Neural progenitor cell (in vitro differentiated cells): Measurements from ENCODE around the gene UQCRQ. TPM values are rescaled to one million over a fixed set of nuclear protein-coding genes. Genes with fewer than 3 reads are reported as not detected.

Source experiments
- DNase-seq: peaks from one replicate; pipeline ENCODE4 v3.0.0-alpha.2; 2016; ENCODE audit warnings: low spot score
- H2AFZ ChIP-seq: fragments of 200-600 bp; sonication (generic); replicated peaks from 2 replicates; pipeline ENCODE4 v1.6.1; 2016; ENCODE audit warnings: antibody characterized with exemption
- H3F3A ChIP-seq: fragments of 200-600 bp; sonication (generic); 2 replicates; pipeline ENCODE4 v1.6.1; 2016; ENCODE audit warnings: antibody characterized with exemption, low read depth
- H3K27ac ChIP-seq: fragments of 200-600 bp; sonication (generic); 2 replicates; pipeline ENCODE4 v1.5.1; 2016; ENCODE audit warnings: mild to moderate bottlenecking
- H3K27me3 ChIP-seq: fragments of 200-600 bp; sonication (generic); 2 replicates; pipeline ENCODE4 v1.6.1; 2016; ENCODE audit warnings: mild to moderate bottlenecking, moderate library complexity
- H3K36me3 ChIP-seq: fragments of 200-600 bp; sonication (generic); 2 replicates; pipeline ENCODE4 v1.5.1; 2016
- H3K4me1 ChIP-seq: fragments of 200-600 bp; sonication (generic); 2 replicates; pipeline ENCODE4 v1.6.1; 2016; ENCODE audit warnings: mixed run types
- H3K4me2 ChIP-seq: fragments of 200-600 bp; sonication (generic); 2 replicates; pipeline ENCODE4 v1.6.1; 2016
- H3K4me3 ChIP-seq: fragments of 200-600 bp; sonication (generic); 2 replicates; pipeline ENCODE4 v1.5.1; 2016
- H3K79me2 ChIP-seq: fragments of 200-600 bp; sonication (generic); 2 replicates; pipeline ENCODE4 v1.6.1; 2016; ENCODE audit warnings: low read depth
- H3K9ac ChIP-seq: fragments of 200-600 bp; sonication (generic); 2 replicates; pipeline ENCODE4 v1.6.1; 2016
- H3K9me3 ChIP-seq: fragments of 200-600 bp; sonication (generic); 2 replicates; pipeline ENCODE4 v1.5.1; 2016; ENCODE audit warnings: low read depth
- H4K20me1 ChIP-seq: fragments of 200-600 bp; sonication (generic); 2 replicates; pipeline ENCODE4 v1.6.1; 2016; ENCODE audit warnings: low read depth
- H3K27ac Mint-ChIP-seq: 3 replicates; pipeline ENCODE4 v1.8.0; 2021; ENCODE audit warnings: mixed read lengths
- H3K27me3 Mint-ChIP-seq: 2 replicates; pipeline ENCODE4 v1.8.0; 2022; ENCODE audit warnings: low read depth, mild to moderate bottlenecking, inconsistent platforms, moderate library complexity, mixed read lengths; ENCODE audit not compliant: insufficient read depth
- H3K36me3 Mint-ChIP-seq: 3 replicates; pipeline ENCODE4 v1.8.0; 2021; ENCODE audit warnings: mixed read lengths
- H3K4me1 Mint-ChIP-seq: 3 replicates; pipeline ENCODE4 v1.8.0; 2021; ENCODE audit warnings: mixed read lengths
- H3K4me3 Mint-ChIP-seq: 3 replicates; pipeline ENCODE4 v1.8.0; 2021; ENCODE audit warnings: mild to moderate bottlenecking, moderate library complexity, mixed read lengths
- H3K9me3 Mint-ChIP-seq: 3 replicates; pipeline ENCODE4 v1.8.0; 2020; ENCODE audit warnings: mixed read lengths
- EZH2 ChIP-seq: fragments of 200-600 bp; sonication (generic); IDR thresholded peaks from 2 replicates; pipeline ENCODE4 v1.6.1; 2017; ENCODE audit warnings: antibody characterized with exemption, mild to moderate bottlenecking, moderate library complexity
- EZH2phosphoT487 ChIP-seq: fragments of 200-600 bp; sonication (generic); IDR thresholded peaks from 2 replicates; pipeline ENCODE4 v1.6.1; 2017; ENCODE audit warnings: antibody characterized with exemption
- total RNA-seq: library from RNA; depleted of rRNA; stranded (reverse); fragments of >200 nt; gene quantifications from 2 replicates; pipeline ENCODE4 v1.2.3, GENCODE V29; 2015; ENCODE audit warnings: low replicate concordance
- TF ChIP-seq, protein P1 (sequence below): fragments of 200-600 bp; sonication (generic); IDR thresholded peaks from 2 replicates; pipeline ENCODE4 v1.5.1; 2017; ENCODE audit warnings: antibody characterized with exemption, mild to moderate bottlenecking

Gene UQCRQ
- total RNA-seq, 1 donor from 2014 or later: 45.0 TPM

DNA sequence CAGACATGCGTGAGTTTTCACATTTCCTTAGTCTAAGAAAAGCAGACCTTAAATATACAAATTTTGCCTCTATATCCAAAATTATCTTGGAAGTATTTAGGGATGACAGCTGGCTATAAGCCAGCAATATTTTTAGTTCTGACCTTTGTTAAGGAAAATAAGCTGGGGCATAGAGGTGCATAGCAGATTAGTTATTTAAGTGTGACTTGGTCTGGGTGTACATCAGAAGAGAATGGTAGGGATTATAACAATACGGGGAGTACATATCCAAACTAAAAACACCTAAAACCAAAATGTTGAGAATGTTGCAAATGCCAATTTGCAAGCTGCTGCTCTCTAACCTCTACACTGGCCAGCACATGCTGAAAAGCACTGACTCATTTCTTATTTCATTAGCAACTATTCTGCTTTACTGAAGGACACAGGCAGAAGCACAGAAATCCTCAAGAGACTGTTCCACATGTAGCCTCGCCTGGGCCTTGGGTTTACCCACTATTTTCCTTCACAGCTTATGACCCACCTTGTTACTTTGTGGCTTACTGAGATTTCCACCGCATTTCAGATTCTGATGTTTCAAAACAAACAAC lies 29.4 kb downstream of the UQCRQ start:
- no peaks in the 10 kb centered on the region for H3K4me1 Mint-ChIP-seq
- H3K4me2 ChIP-seq: no peak overlapping the region
- H3K9me3 Mint-ChIP-seq: no peaks in the 10 kb centered on the region
- H3K36me3 ChIP-seq: peaks cover 28% of the 10 kb centered on the region
- no peaks in the 10 kb centered on the region for H3K4me1 ChIP-seq
- no peaks in the 10 kb centered on the region for H3K9me3 ChIP-seq
- H3K79me2 ChIP-seq: peaks cover 9% of the 10 kb centered on the region
- H3K36me3 Mint-ChIP-seq: peaks cover 34% of the 10 kb centered on the region
- DNase-seq: no peak
- TF ChIP-seq EZH2 (no peak), EZH2phosphoT487 (no peak)
- TF ChIP-seq, protein P1, sequence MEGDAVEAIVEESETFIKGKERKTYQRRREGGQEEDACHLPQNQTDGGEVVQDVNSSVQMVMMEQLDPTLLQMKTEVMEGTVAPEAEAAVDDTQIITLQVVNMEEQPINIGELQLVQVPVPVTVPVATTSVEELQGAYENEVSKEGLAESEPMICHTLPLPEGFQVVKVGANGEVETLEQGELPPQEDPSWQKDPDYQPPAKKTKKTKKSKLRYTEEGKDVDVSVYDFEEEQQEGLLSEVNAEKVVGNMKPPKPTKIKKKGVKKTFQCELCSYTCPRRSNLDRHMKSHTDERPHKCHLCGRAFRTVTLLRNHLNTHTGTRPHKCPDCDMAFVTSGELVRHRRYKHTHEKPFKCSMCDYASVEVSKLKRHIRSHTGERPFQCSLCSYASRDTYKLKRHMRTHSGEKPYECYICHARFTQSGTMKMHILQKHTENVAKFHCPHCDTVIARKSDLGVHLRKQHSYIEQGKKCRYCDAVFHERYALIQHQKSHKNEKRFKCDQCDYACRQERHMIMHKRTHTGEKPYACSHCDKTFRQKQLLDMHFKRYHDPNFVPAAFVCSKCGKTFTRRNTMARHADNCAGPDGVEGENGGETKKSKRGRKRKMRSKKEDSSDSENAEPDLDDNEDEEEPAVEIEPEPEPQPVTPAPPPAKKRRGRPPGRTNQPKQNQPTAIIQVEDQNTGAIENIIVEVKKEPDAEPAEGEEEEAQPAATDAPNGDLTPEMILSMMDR: no peak
- H3K27me3 Mint-ChIP-seq: no peaks in the 10 kb centered on the region
- H3K4me3 Mint-ChIP-seq: no peak overlapping the region
- no peak overlapping the region for H3K27ac ChIP-seq
- no peak overlapping the region for H2AFZ ChIP-seq
- no peaks in the 10 kb centered on the region for H3K27me3 ChIP-seq
- no peak overlapping the region for H3K4me3 ChIP-seq
- H3F3A ChIP-seq: peaks cover 7% of the 10 kb centered on the region
- peaks cover 4% of the 10 kb centered on the region for H4K20me1 ChIP-seq
- H3K9ac ChIP-seq: no peak overlapping the region
- no peak overlapping the region for H3K27ac Mint-ChIP-seq

- H3K4me1 Mint-ChIP-seq: no peaks in the 10 kb centered on the region
- Histone ChIP-seq H3K27me3 (no peaks in the 10 kb centered on the region), H3F3A (peaks cover 7% of the 10 kb centered on the region), H3K9ac (no peak overlapping the region), H3K4me3 (no peak overlapping the region), H3K36me3 (peaks cover 22% of the 10 kb centered on the region), H3K4me1 (no peaks in the 10 kb centered on the region), H3K9me3 (no peaks in the 10 kb centered on the region), H3K4me2 (no peak overlapping the region), H2AFZ (no peak overlapping the region), H4K20me1 (peaks cover 4% of the 10 kb centered on the region), H3K79me2 (peaks cover 9% of the 10 kb centered on the region), H3K27ac (no peak overlapping the region)
- H3K36me3 Mint-ChIP-seq: peaks cover 34% of the 10 kb centered on the region
- H3K27me3 Mint-ChIP-seq: no peaks in the 10 kb centered on the region
- no peak overlapping the region for H3K27ac Mint-ChIP-seq
- TF ChIP-seq EZH2phosphoT487 (no peak), EZH2 (no peak)
- TF ChIP-seq, protein P1: no peak
- no peak overlapping the region for H3K4me3 Mint-ChIP-seq
- no peak for DNase-seq
- no peaks in the 10 kb centered on the region for H3K9me3 Mint-ChIP-seq
Measured at GRCh38 chr5:132896685-132897084, 30.2 kb downstream of the UQCRQ start.

DNA sequence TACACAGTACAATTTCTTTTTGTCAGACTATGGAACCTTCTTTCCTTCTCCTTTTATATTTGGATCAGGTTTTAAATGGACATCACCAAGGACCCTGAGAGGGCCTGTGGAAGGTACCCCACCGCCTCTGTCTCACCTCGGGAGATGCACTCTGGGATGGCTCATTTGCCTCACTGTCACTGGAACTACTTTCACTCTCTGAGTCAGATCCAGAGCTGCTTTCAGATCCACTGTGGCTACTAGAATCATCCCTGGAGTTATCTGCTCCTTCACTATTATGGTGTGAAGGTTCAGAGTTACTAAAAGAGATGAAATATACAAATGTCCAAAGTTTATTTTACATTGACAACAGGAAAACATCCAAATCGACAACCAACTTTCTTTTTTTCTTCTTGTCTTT lies 31.7 kb downstream of the UQCRQ start:
- TF ChIP-seq EZH2phosphoT487: no peak
- TF ChIP-seq EZH2: no peak
- Histone ChIP-seq H3K4me3 (no peak overlapping the region), H3K4me2 (no peak overlapping the region), H3F3A (no peaks in the 10 kb centered on the region), H3K27me3 (no peaks in the 10 kb centered on the region), H3K9ac (no peak overlapping the region), H3K9me3 (no peaks in the 10 kb centered on the region), H3K4me1 (no peaks in the 10 kb centered on the region), H3K36me3 (peaks cover 16% of the 10 kb centered on the region), H3K27ac (no peak overlapping the region), H2AFZ (no peak overlapping the region), H3K79me2 (peaks cover 9% of the 10 kb centered on the region), H4K20me1 (no peaks in the 10 kb centered on the region)
- H3K27me3 Mint-ChIP-seq: no peaks in the 10 kb centered on the region
- no peak for DNase-seq
- peaks cover 32% of the 10 kb centered on the region for H3K36me3 Mint-ChIP-seq
- no peak overlapping the region for H3K4me3 Mint-ChIP-seq
- no peaks in the 10 kb centered on the region for H3K4me1 Mint-ChIP-seq
- no peaks in the 10 kb centered on the region for H3K9me3 Mint-ChIP-seq
- H3K27ac Mint-ChIP-seq: no peak overlapping the region

- Histone ChIP-seq H3F3A (no peaks in the 10 kb centered on the region), H2AFZ (no peak overlapping the region), H3K9me3 (no peaks in the 10 kb centered on the region), H3K4me2 (no peak overlapping the region), H4K20me1 (peaks cover 18% of the 10 kb centered on the region), H3K4me3 (no peak overlapping the region), H3K79me2 (peaks cover 16% of the 10 kb centered on the region), H3K27me3 (no peaks in the 10 kb centered on the region), H3K36me3 (peaks cover 8% of the 10 kb centered on the region), H3K27ac (no peak overlapping the region), H3K4me1 (no peaks in the 10 kb centered on the region), H3K9ac (no peak overlapping the region)
- DNase-seq: no peak
- no peaks in the 10 kb centered on the region for H3K27me3 Mint-ChIP-seq
- no peak overlapping the region for H3K27ac Mint-ChIP-seq
- H3K4me3 Mint-ChIP-seq: no peak overlapping the region
- H3K9me3 Mint-ChIP-seq: no peaks in the 10 kb centered on the region
- H3K4me1 Mint-ChIP-seq: no peaks in the 10 kb centered on the region
- peaks cover 19% of the 10 kb centered on the region for H3K36me3 Mint-ChIP-seq
- TF ChIP-seq EZH2phosphoT487 (no peak), EZH2 (no peak)
Measured at GRCh38 chr5:132901036-132901435, 34.6 kb downstream of the UQCRQ start.
